Muscle layer of duodenum (tissue), 2 donors: ENCODE results near the gene FAM24B.

Experiments used
- H3K27ac ChIP-seq: one replicate; pipeline ENCODE4 v1.7.0; 2013; ENCODE audit warnings: mild to moderate bottlenecking, low read length
- H3K27me3 ChIP-seq: one replicate; pipeline ENCODE4 v1.7.0; 2013; ENCODE audit warnings: low read depth, mild to moderate bottlenecking, control low read depth, low read length
- H3K36me3 ChIP-seq, 2 donors: one replicate each; pipeline ENCODE4 v1.7.0; 2013; ENCODE audit warnings: low read length in 2 of 2, control low read depth in 1 of 2, mild to moderate bottlenecking in 1 of 2; ENCODE audit not compliant: insufficient read depth in 2 of 2, control insufficient read depth in 1 of 2
- H3K4me1 ChIP-seq, 2 donors: one replicate each; pipeline ENCODE4 v1.7.0; 2013; ENCODE audit warnings: low read length in 2 of 2, mild to moderate bottlenecking in 2 of 2, control low read depth in 1 of 2, moderate library complexity in 1 of 2; ENCODE audit not compliant: insufficient read depth in 2 of 2, control insufficient read depth in 1 of 2
- H3K4me3 ChIP-seq, 2 donors: one replicate each; pipeline ENCODE4 v1.7.0; 2013; ENCODE audit warnings: low read length in 2 of 2, low read depth in 1 of 2, mild to moderate bottlenecking in 1 of 2
- H3K9me3 ChIP-seq, 2 donors: one replicate each; pipeline ENCODE4 v1.7.0; 2013; ENCODE audit warnings: low read length in 2 of 2, control low read depth in 1 of 2, mild to moderate bottlenecking in 1 of 2; ENCODE audit not compliant: control insufficient read depth in 1 of 2
- donor health status: healthy.

FAM24B gene

GRCh38 chr10:122855745-122856144, 23.6 kb downstream of the FAM24B start:
- Histone ChIP-seq H3K27ac (no peak overlapping the region), H3K4me3 (no peak overlapping the region), H3K36me3 (peaks cover 0 to 21% of the 10 kb centered on the region in 2 donors), H3K9me3 (peaks cover 0 to 3% of the 10 kb centered on the region in 2 donors), H3K27me3 (no peaks in the 10 kb centered on the region), H3K4me1 (no peaks in the 10 kb centered on the region)

DNA sequence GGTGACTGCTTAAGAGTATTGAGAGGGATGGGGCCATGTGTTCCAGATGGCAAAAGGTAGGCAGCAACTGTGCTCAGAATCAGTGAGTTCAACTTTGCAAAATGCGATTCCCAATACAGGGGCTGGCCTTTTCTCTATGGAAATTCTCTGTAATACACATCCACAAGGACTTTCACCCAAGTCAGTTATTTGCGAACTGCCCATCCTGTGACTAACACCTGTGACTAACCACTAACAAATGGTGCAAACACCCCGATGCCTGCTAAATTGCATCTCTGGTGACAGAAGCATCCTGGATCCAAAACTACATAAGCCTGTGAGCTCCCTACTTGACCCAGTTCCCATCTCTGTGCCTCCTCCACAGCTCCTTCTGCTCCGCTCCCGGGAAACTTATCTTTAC, 24.7 kb downstream of the FAM24B start:
- Histone ChIP-seq H3K27me3 (no peaks in the 10 kb centered on the region), H3K36me3 (peaks cover 0 to 21% of the 10 kb centered on the region in 2 donors), H3K9me3 (peaks cover 0 to 3% of the 10 kb centered on the region in 2 donors), H3K4me1 (no peaks in the 10 kb centered on the region), H3K4me3 (no peak overlapping the region), H3K27ac (no peak overlapping the region)

DNA sequence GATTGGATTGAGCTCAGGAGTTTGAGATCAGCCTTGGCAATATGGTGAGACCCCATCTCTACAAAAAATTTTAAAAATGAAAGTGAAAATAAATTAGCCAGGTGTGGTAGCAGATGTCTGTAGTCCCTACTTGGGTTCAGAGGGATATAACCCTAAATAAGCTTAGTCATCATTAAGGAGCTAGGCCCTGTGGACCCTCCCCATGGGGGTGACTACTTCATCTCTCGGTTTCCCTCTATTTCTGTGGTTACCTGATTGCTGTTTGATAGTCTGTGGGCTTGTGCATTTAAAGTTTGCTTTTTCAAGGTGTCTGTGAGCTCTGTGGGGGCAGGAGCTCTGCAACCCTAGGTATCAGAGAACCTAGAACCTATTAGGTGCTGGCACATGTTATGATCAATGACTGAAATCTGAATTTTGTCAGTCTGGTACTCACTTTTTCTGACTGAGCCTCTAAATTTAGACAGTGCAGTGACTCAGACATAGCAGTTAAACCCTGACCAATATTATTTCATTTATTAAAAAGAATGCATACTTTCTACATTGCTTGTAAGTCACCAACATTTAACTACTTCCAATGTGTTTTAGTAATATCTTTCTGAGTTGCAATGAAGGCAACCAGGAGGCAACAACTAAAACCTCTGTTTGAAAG, 25.6 kb downstream of the FAM24B start:
- Histone ChIP-seq H3K36me3 (peaks cover 0 to 21% of the 10 kb centered on the region in 2 donors), H3K27me3 (no peaks in the 10 kb centered on the region), H3K4me3 (no peak overlapping the region), H3K27ac (no peak overlapping the region), H3K4me1 (no peaks in the 10 kb centered on the region), H3K9me3 (peaks cover 0 to 3% of the 10 kb centered on the region in 2 donors)

GRCh38 chr10:122852261-122852660, 27.1 kb downstream of the FAM24B start:
- Histone ChIP-seq H3K27ac (no peak overlapping the region), H3K4me1 (no peaks in the 10 kb centered on the region), H3K9me3 (peaks cover 0 to 3% of the 10 kb centered on the region in 2 donors), H3K36me3 (peaks cover 0 to 21% of the 10 kb centered on the region in 2 donors), H3K4me3 (no peak overlapping the region), H3K27me3 (no peaks in the 10 kb centered on the region)

GRCh38 chr10:122850705-122851640, 28.4 kb downstream of the FAM24B start:
- Histone ChIP-seq H3K36me3 (peaks cover 0 to 21% of the 10 kb centered on the region in 2 donors), H3K9me3 (peaks cover 0 to 3% of the 10 kb centered on the region in 2 donors), H3K4me3 (no peak overlapping the region), H3K27ac (no peak overlapping the region), H3K4me1 (no peaks in the 10 kb centered on the region), H3K27me3 (no peaks in the 10 kb centered on the region)

- Histone ChIP-seq H3K27me3 (no peaks in the 10 kb centered on the region), H3K4me1 (no peaks in the 10 kb centered on the region), H3K27ac (no peak overlapping the region), H3K4me3 (no peak overlapping the region), H3K36me3 (peaks cover 0 to 21% of the 10 kb centered on the region in 2 donors), H3K9me3 (peaks cover 0 to 3% of the 10 kb centered on the region in 2 donors)
These were observed 29.3 kb downstream of the FAM24B start for GRCh38 chr10:122849900-122850605.

DNA sequence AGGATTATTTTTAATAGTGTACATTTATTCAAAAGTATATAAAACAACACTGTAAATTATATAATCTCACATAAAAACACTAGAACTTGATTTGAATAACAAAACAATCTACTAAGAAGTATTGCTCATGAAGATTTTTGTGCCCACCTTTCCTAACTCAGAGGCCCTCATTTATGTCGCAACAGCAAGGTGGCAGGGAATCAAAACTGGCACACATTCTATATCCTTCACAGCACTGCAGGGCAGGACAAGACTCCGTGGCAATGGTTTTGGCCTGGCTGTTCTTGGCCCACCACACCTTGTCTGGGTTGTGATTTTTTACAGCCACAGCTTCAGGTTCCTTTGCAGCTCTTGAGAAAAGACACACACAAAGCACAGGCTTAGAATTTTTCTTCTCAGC, 30.3 kb downstream of the FAM24B start:
- no peak overlapping the region for H3K27ac ChIP-seq
- H3K4me3 ChIP-seq, result no peak overlapping the region
- no peaks in the 10 kb centered on the region for H3K27me3 ChIP-seq
- H3K4me1 ChIP-seq, result no peaks in the 10 kb centered on the region
- H3K36me3 ChIP-seq, result peaks cover 0 to 13% of the 10 kb centered on the region in 2 donors
- peaks cover 0 to 3% of the 10 kb centered on the region in 2 donors for H3K9me3 ChIP-seq

DNA sequence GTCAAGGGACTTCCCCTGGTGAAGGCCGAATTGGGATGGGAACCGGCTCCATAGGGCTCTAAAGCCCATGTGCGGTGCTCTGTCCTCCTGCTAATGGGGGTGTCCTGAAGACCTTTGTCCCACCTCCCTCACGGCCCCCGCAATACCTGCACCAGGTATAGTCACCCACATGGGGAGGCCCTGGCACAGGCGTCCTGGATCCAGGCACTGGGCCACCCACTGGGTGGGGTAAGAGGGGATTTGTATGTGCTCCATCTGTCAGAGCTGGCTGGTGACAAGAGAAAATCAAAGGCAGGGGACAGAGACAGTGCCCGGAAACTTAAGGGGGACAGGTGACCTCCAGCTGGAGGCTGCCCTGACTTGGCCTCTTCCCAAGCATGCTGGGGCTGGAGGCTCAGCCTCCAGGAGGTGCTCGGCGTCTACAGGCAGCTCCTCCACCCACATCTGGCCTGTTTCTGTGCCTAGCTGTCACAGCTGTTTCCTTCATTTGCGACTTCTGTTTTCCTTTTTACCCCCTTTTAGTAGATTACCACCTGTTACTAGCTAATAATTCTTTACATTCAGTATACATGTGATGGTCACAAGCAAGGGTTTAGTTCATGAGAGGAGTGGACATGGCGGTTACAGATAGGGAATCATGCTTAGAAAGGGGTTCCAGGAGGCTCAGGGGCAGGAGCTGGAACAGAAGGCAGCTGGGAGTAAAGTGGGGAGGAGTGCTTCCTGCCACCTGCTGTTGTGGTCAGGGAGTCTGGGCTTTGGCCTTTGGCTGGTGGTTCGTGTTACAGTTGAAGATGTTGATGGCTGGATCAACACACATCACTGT, 31.4 kb downstream of the FAM24B start:
- no peak overlapping the region for H3K27ac ChIP-seq
- no peak overlapping the region for H3K4me3 ChIP-seq
- H3K36me3 ChIP-seq, result peaks cover 0 to 10% of the 10 kb centered on the region in 2 donors
- H3K4me1 ChIP-seq, result no peaks in the 10 kb centered on the region
- peaks cover 0 to 3% of the 10 kb centered on the region in 2 donors for H3K9me3 ChIP-seq
- no peaks in the 10 kb centered on the region for H3K27me3 ChIP-seq

DNA sequence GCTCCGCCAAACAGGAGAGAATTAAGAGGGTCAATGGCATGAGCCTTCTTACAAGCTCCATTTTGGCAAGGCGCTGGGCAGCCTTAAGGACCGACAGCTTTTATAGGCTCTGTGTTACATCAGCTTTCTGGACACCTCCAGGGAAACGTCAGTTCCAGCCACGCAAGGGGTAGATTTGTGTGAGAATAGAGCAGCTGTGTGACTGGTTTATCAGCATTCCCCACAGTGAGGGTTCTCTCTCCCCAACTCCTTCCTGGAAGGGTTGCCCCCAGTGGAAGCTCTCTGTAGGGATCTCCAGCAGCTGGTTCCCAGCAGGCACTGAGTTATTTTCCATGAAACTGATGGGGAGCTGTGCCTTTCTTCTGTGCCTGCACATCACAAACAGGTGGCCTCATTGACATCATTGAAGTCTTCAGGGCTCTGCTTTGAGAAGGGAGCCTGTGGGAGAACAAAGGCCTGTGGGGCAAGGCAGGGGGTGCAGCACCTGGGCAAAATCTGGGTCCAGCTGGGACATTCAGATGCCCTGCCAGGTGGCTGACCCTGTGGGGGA, 33.5 kb downstream of the FAM24B start, which contains the start of gene CUZD1:
CUZD1 (minus strand) TSS at position 75 of the 550 bp plus-strand sequence; CDS start at position 61, 14 bp downstream.
- H3K4me1 ChIP-seq, result no peaks in the 10 kb centered on the region
- H3K36me3 ChIP-seq, result peaks cover 0 to 4% of the 10 kb centered on the region in 2 donors
- H3K9me3 ChIP-seq, result peaks cover 0 to 9% of the 10 kb centered on the region in 2 donors
- no peaks in the 10 kb centered on the region for H3K27me3 ChIP-seq
- no peak within 1 kb of the TSS for H3K27ac ChIP-seq
- no peak within 1 kb of the TSS for H3K4me3 ChIP-seq

DNA sequence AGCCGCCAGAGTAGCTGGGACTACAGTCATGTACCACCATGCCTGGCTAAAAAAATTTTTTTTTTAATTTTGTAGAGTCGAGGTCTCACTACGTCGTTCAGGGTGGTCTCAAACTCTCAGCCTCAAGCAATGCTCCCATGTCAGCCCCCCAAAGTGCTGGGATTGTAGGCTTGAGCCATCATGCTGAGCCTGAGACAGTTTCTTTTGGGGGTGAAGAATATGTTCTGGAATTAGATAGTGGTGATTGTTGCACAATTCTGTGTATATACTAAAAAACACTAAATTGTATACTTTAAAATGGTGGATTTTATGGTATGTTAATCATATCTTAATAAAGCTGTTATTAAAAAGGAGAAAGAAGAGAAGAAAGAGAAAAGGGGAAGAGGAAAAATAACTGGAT, 35.2 kb downstream of the FAM24B start:
- H3K27ac ChIP-seq, result no peak overlapping the region
- no peaks in the 10 kb centered on the region for H3K4me1 ChIP-seq
- H3K9me3 ChIP-seq, result peaks cover 0 to 9% of the 10 kb centered on the region in 2 donors
- no peak overlapping the region for H3K4me3 ChIP-seq
- no peaks in the 10 kb centered on the region for H3K27me3 ChIP-seq
- peaks cover 0 to 7% of the 10 kb centered on the region in 2 donors for H3K36me3 ChIP-seq
